Calu3 (cell line): ENCODE data around the gene CACNA2D3. TPM values are rescaled to one million over a fixed set of nuclear protein-coding genes. Genes with fewer than 3 reads are reported as not detected.

ENCODE experiments used
- BruUV-seq: library from RNA; stranded (reverse); fragments of 400-500 nt; replicated peaks from 2 replicates; lab custom pipeline; 2021; lab: Mats Ljungman, UMichigan
- CTCF ChIA-PET: fragments of 300-600 bp; sonication (Branson Sonifier 250); formaldehyde crosslinking; loops from one replicate; lab custom pipeline; 2022; ENCODE audit warnings: antibody characterized with exemption; lab: Charles Lee
- DNase-seq: peaks from one replicate; pipeline ENCODE4 v3.0.0; 2022
- H3K27ac Mint-ChIP-seq: one replicate; pipeline ENCODE4 v1.8.0; 2022; ENCODE audit warnings: mixed read lengths; ENCODE audit not compliant: unreplicated experiment
- H3K27me3 Mint-ChIP-seq: one replicate; pipeline ENCODE4 v1.8.0; 2022; ENCODE audit warnings: mixed read lengths; ENCODE audit not compliant: unreplicated experiment
- H3K36me3 Mint-ChIP-seq: one replicate; pipeline ENCODE4 v1.8.0; 2022; ENCODE audit warnings: mild to moderate bottlenecking, moderate library complexity, mixed read lengths; ENCODE audit not compliant: insufficient read depth, unreplicated experiment
- H3K4me1 Mint-ChIP-seq: one replicate; pipeline ENCODE4 v1.8.0; 2022; ENCODE audit warnings: mild to moderate bottlenecking, low read depth, mixed read lengths; ENCODE audit not compliant: unreplicated experiment
- H3K4me3 Mint-ChIP-seq: one replicate; pipeline ENCODE4 v1.8.0; 2022; ENCODE audit warnings: mild to moderate bottlenecking, low read depth, moderate library complexity, mixed read lengths; ENCODE audit not compliant: unreplicated experiment
- H3K9me3 Mint-ChIP-seq: one replicate; pipeline ENCODE4 v1.8.0; 2022; ENCODE audit warnings: low read depth, mixed read lengths; ENCODE audit not compliant: unreplicated experiment
- CTCF ChIP-seq: fragments of 200-600 bp; IDR thresholded peaks from one replicate; pipeline ENCODE4 v1.8.0; 2022; ENCODE audit warnings: antibody characterized with exemption; ENCODE audit not compliant: unreplicated experiment
- intact Hi-C: fragments of 100-400 bp; cut with micrococcal nuclease; formaldehyde crosslinking; loops from one replicate; pipeline ENCODE4 v1.10.0; 2022; ENCODE audit not compliant: unreplicated experiment
- total RNA-seq: library from RNA; stranded (reverse); gene quantifications from 2 replicates; pipeline ENCODE4 v1.2.3, GENCODE V29; 2022

Gene CACNA2D3
- total RNA-seq, 1 experiment from 2014 or later, result not detected

GRCh38 chr3:54835701-54836100, 713.3 kb downstream of the CACNA2D3 start:
- H3K36me3 Mint-ChIP-seq, result no peaks in the 10 kb centered on the region
- no TSS peak for BruUV-seq
- H3K9me3 Mint-ChIP-seq, result peaks cover 3% of the 10 kb centered on the region
- no peaks in the 10 kb centered on the region for H3K27me3 Mint-ChIP-seq
- H3K27ac Mint-ChIP-seq, result no peak overlapping the region
- intact Hi-C loops, result no loop called here
- CTCF ChIA-PET, result no interaction called here
- DNase-seq, result no peak
- no peak for TF ChIP-seq CTCF
- no peaks in the 10 kb centered on the region for H3K4me1 Mint-ChIP-seq
- H3K4me3 Mint-ChIP-seq, result no peak overlapping the region

- no peak for DNase-seq
- CTCF ChIA-PET, result no interaction called here
- Mint-ChIP-seq H3K4me1 (no peaks in the 10 kb centered on the region), H3K4me3 (no peak overlapping the region), H3K27me3 (no peaks in the 10 kb centered on the region), H3K36me3 (no peaks in the 10 kb centered on the region), H3K9me3 (peaks cover 3% of the 10 kb centered on the region), H3K27ac (no peak overlapping the region)
- BruUV-seq, result no TSS peak
- intact Hi-C loops, result no loop called here
- no peak for TF ChIP-seq CTCF
Measured at GRCh38 chr3:54836871-54837270, 714.5 kb downstream of the CACNA2D3 start.

GRCh38 chr3:54837964-54838363, 715.6 kb downstream of the CACNA2D3 start:
- Mint-ChIP-seq H3K27ac (no peak overlapping the region), H3K4me3 (no peak overlapping the region), H3K4me1 (no peaks in the 10 kb centered on the region), H3K27me3 (no peaks in the 10 kb centered on the region), H3K9me3 (no peaks in the 10 kb centered on the region), H3K36me3 (no peaks in the 10 kb centered on the region)
- DNase-seq, result no peak
- CTCF ChIA-PET, result no interaction called here
- intact Hi-C loops, result no loop called here
- BruUV-seq, result no TSS peak
- no peak for TF ChIP-seq CTCF

- no peak for TF ChIP-seq CTCF
- Mint-ChIP-seq H3K9me3 (peaks cover 4% of the 10 kb centered on the region), H3K4me1 (no peaks in the 10 kb centered on the region), H3K27me3 (no peaks in the 10 kb centered on the region), H3K27ac (no peak overlapping the region), H3K4me3 (no peak overlapping the region), H3K36me3 (no peaks in the 10 kb centered on the region)
- CTCF ChIA-PET, result no interaction called here
- intact Hi-C loops, result no loop called here
- no peak for DNase-seq
- no TSS peak for BruUV-seq
Measured at GRCh38 chr3:54841471-54841870, 719.1 kb downstream of the CACNA2D3 start.
